Measurements from ENCODE around the gene KIAA1217. TPM values are rescaled to one million over a fixed set of nuclear protein-coding genes. Genes with fewer than 3 reads are reported as not detected.
A peak's percentile ranks its signal among the peaks of the same experiment; 100 is the strongest.

Gene KIAA1217
- total RNA-seq, 1 donor from 2014 or later: 16.2 TPM

GRCh38 chr10:24370877-24371276, 161.9 kb downstream of the KIAA1217 start:
- Histone ChIP-seq H3K9ac (ENCODE audit: low read depth in 1 of 3, low read length in 3 of 3) (no peak overlapping the region), H3K27ac (ENCODE audit: low read depth, low read length) (peak overlapping the region; percentile 72), H3K36me3 (ENCODE audit: control insufficient read depth in 3 of 3, insufficient read depth in 3 of 3, low read length in 3 of 3) (peaks cover 0 to 2% (median 0%) of the 10 kb centered on the region in 3 donors), H3K4me1 (ENCODE audit: control insufficient read depth in 3 of 3, insufficient read depth in 3 of 3, low read length in 3 of 3) (peaks cover 5 to 13% (median 8%) of the 10 kb centered on the region in 3 donors), H3K27me3 (ENCODE audit: control insufficient read depth in 3 of 3, insufficient read depth in 3 of 3, low read length in 3 of 3) (no peaks in the 10 kb centered on the region), H3K9me3 (ENCODE audit: control insufficient read depth in 3 of 3, low read length in 3 of 3) (no peaks in the 10 kb centered on the region), H3K4me3 (ENCODE audit: low read length in 3 of 3) (peak overlapping the region in 1 of 3 donors; percentile 8)

- peaks cover 0 to 2% (median 0%) of the 10 kb centered on the region in 3 donors for H3K36me3 ChIP-seq (ENCODE audit: control insufficient read depth in 3 of 3, insufficient read depth in 3 of 3, low read length in 3 of 3)
- H3K9me3 ChIP-seq (ENCODE audit: control insufficient read depth in 3 of 3, low read length in 3 of 3): no peaks in the 10 kb centered on the region
- no peaks in the 10 kb centered on the region for H3K27me3 ChIP-seq (ENCODE audit: control insufficient read depth in 3 of 3, insufficient read depth in 3 of 3, low read length in 3 of 3)
- H3K27ac ChIP-seq (ENCODE audit: low read depth, low read length): peak overlapping the region; percentile 72
- H3K4me3 ChIP-seq (ENCODE audit: low read length in 3 of 3): no peak overlapping the region
- no peak overlapping the region for H3K9ac ChIP-seq (ENCODE audit: low read depth in 1 of 3, low read length in 3 of 3)
- peaks cover 5 to 17% (median 12%) of the 10 kb centered on the region in 3 donors for H3K4me1 ChIP-seq (ENCODE audit: control insufficient read depth in 3 of 3, insufficient read depth in 3 of 3, low read length in 3 of 3)
Observed at GRCh38 chr10:24371396-24371795, 162.5 kb downstream of the KIAA1217 start.

GRCh38 chr10:24374134-24374915, 165.4 kb downstream of the KIAA1217 start:
- H3K9ac ChIP-seq (ENCODE audit: low read depth in 1 of 3, low read length in 3 of 3): no peak overlapping the region
- no peaks in the 10 kb centered on the region for H3K9me3 ChIP-seq (ENCODE audit: control insufficient read depth in 3 of 3, low read length in 3 of 3)
- H3K4me1 ChIP-seq (ENCODE audit: control insufficient read depth in 3 of 3, insufficient read depth in 3 of 3, low read length in 3 of 3): peaks cover 13 to 31% (median 21%) of the 10 kb centered on the region in 3 donors
- no peaks in the 10 kb centered on the region for H3K27me3 ChIP-seq (ENCODE audit: control insufficient read depth in 3 of 3, insufficient read depth in 3 of 3, low read length in 3 of 3)
- H3K27ac ChIP-seq (ENCODE audit: low read depth, low read length): no peak overlapping the region
- H3K4me3 ChIP-seq (ENCODE audit: low read length in 3 of 3): no peak overlapping the region
- H3K36me3 ChIP-seq (ENCODE audit: control insufficient read depth in 3 of 3, insufficient read depth in 3 of 3, low read length in 3 of 3): no peaks in the 10 kb centered on the region

- H3K4me3 ChIP-seq (ENCODE audit: low read length in 3 of 3): no peak overlapping the region
- peaks cover 13 to 29% (median 19%) of the 10 kb centered on the region in 3 donors for H3K4me1 ChIP-seq (ENCODE audit: control insufficient read depth in 3 of 3, insufficient read depth in 3 of 3, low read length in 3 of 3)
- H3K36me3 ChIP-seq (ENCODE audit: control insufficient read depth in 3 of 3, insufficient read depth in 3 of 3, low read length in 3 of 3): no peaks in the 10 kb centered on the region
- H3K9ac ChIP-seq (ENCODE audit: low read depth in 1 of 3, low read length in 3 of 3): no peak overlapping the region
- no peak overlapping the region for H3K27ac ChIP-seq (ENCODE audit: low read depth, low read length)
- H3K27me3 ChIP-seq (ENCODE audit: control insufficient read depth in 3 of 3, insufficient read depth in 3 of 3, low read length in 3 of 3): no peaks in the 10 kb centered on the region
- no peaks in the 10 kb centered on the region for H3K9me3 ChIP-seq (ENCODE audit: control insufficient read depth in 3 of 3, low read length in 3 of 3)
Observed at GRCh38 chr10:24375510-24375909, 166.6 kb downstream of the KIAA1217 start.

GRCh38 chr10:24376731-24377130, 167.8 kb downstream of the KIAA1217 start:
- Histone ChIP-seq H3K4me3 (ENCODE audit: low read length in 3 of 3) (no peak overlapping the region), H3K9me3 (ENCODE audit: control insufficient read depth in 3 of 3, low read length in 3 of 3) (no peaks in the 10 kb centered on the region), H3K27me3 (ENCODE audit: control insufficient read depth in 3 of 3, insufficient read depth in 3 of 3, low read length in 3 of 3) (no peaks in the 10 kb centered on the region), H3K4me1 (ENCODE audit: control insufficient read depth in 3 of 3, insufficient read depth in 3 of 3, low read length in 3 of 3) (peaks cover 16 to 34% (median 25%) of the 10 kb centered on the region in 3 donors), H3K9ac (ENCODE audit: low read depth in 1 of 3, low read length in 3 of 3) (no peak overlapping the region), H3K27ac (ENCODE audit: low read depth, low read length) (no peak overlapping the region), H3K36me3 (ENCODE audit: control insufficient read depth in 3 of 3, insufficient read depth in 3 of 3, low read length in 3 of 3) (no peaks in the 10 kb centered on the region)

GRCh38 chr10:24378126-24378920, 169.4 kb downstream of the KIAA1217 start:
- no peak overlapping the region for H3K4me3 ChIP-seq (ENCODE audit: low read length in 3 of 3)
- H3K4me1 ChIP-seq (ENCODE audit: control insufficient read depth in 3 of 3, insufficient read depth in 3 of 3, low read length in 3 of 3): peaks cover 24 to 44% (median 39%) of the 10 kb centered on the region in 3 donors
- H3K27ac ChIP-seq (ENCODE audit: low read depth, low read length): no peak overlapping the region
- no peaks in the 10 kb centered on the region for H3K9me3 ChIP-seq (ENCODE audit: control insufficient read depth in 3 of 3, low read length in 3 of 3)
- no peaks in the 10 kb centered on the region for H3K36me3 ChIP-seq (ENCODE audit: control insufficient read depth in 3 of 3, insufficient read depth in 3 of 3, low read length in 3 of 3)
- H3K27me3 ChIP-seq (ENCODE audit: control insufficient read depth in 3 of 3, insufficient read depth in 3 of 3, low read length in 3 of 3): no peaks in the 10 kb centered on the region
- H3K9ac ChIP-seq (ENCODE audit: low read depth in 1 of 3, low read length in 3 of 3): no peak overlapping the region

GRCh38 chr10:24381235-24382010, 172.5 kb downstream of the KIAA1217 start:
- H3K4me3 ChIP-seq (ENCODE audit: low read length in 3 of 3): no peak overlapping the region
- no peaks in the 10 kb centered on the region for H3K36me3 ChIP-seq (ENCODE audit: control insufficient read depth in 3 of 3, insufficient read depth in 3 of 3, low read length in 3 of 3)
- peak overlapping the region in 1 of 3 donors; percentile 24 for H3K9ac ChIP-seq (ENCODE audit: low read depth in 1 of 3, low read length in 3 of 3)
- no peaks in the 10 kb centered on the region for H3K27me3 ChIP-seq (ENCODE audit: control insufficient read depth in 3 of 3, insufficient read depth in 3 of 3, low read length in 3 of 3)
- H3K9me3 ChIP-seq (ENCODE audit: control insufficient read depth in 3 of 3, low read length in 3 of 3): no peaks in the 10 kb centered on the region
- H3K27ac ChIP-seq (ENCODE audit: low read depth, low read length): peak overlapping the region; percentile 22
- peaks cover 46 to 59% (median 47%) of the 10 kb centered on the region in 3 donors for H3K4me1 ChIP-seq (ENCODE audit: control insufficient read depth in 3 of 3, insufficient read depth in 3 of 3, low read length in 3 of 3)

- Histone ChIP-seq H3K4me1 (ENCODE audit: control insufficient read depth in 3 of 3, insufficient read depth in 3 of 3, low read length in 3 of 3) (peaks cover 41 to 53% (median 42%) of the 10 kb centered on the region in 3 donors), H3K9ac (ENCODE audit: low read depth in 1 of 3, low read length in 3 of 3) (no peak overlapping the region), H3K27me3 (ENCODE audit: control insufficient read depth in 3 of 3, insufficient read depth in 3 of 3, low read length in 3 of 3) (no peaks in the 10 kb centered on the region), H3K36me3 (ENCODE audit: control insufficient read depth in 3 of 3, insufficient read depth in 3 of 3, low read length in 3 of 3) (no peaks in the 10 kb centered on the region), H3K27ac (ENCODE audit: low read depth, low read length) (no peak overlapping the region), H3K4me3 (ENCODE audit: low read length in 3 of 3) (no peak overlapping the region), H3K9me3 (ENCODE audit: control insufficient read depth in 3 of 3, low read length in 3 of 3) (no peaks in the 10 kb centered on the region)
Observed at GRCh38 chr10:24382045-24382444, 173.1 kb downstream of the KIAA1217 start.

- H3K27ac ChIP-seq (ENCODE audit: low read depth, low read length): peak overlapping the region; percentile 84
- no peak overlapping the region for H3K9ac ChIP-seq (ENCODE audit: low read depth in 1 of 3, low read length in 3 of 3)
- no peaks in the 10 kb centered on the region for H3K9me3 ChIP-seq (ENCODE audit: control insufficient read depth in 3 of 3, low read length in 3 of 3)
- peaks cover 38 to 49% (median 41%) of the 10 kb centered on the region in 3 donors for H3K4me1 ChIP-seq (ENCODE audit: control insufficient read depth in 3 of 3, insufficient read depth in 3 of 3, low read length in 3 of 3)
- H3K4me3 ChIP-seq (ENCODE audit: low read length in 3 of 3): no peak overlapping the region
- no peaks in the 10 kb centered on the region for H3K36me3 ChIP-seq (ENCODE audit: control insufficient read depth in 3 of 3, insufficient read depth in 3 of 3, low read length in 3 of 3)
- H3K27me3 ChIP-seq (ENCODE audit: control insufficient read depth in 3 of 3, insufficient read depth in 3 of 3, low read length in 3 of 3): no peaks in the 10 kb centered on the region
Observed at GRCh38 chr10:24382596-24382978, 173.6 kb downstream of the KIAA1217 start.

All from skeletal muscle tissue (tissue), 4 donors.